ENCODE data around the gene KLHL2. TPM values are rescaled to one million over a fixed set of nuclear protein-coding genes. Genes with fewer than 3 reads are reported as not detected.
"Not testable (repeated sequence)": the region's sequence is repeated elsewhere in the genome, so short reads cannot be mapped to it uniquely, and the experiment has no call there.

Gene KLHL2
- total RNA-seq, 5 donors from 2014 or later (not counting 1 experiment from before 2014, with no cell fraction given), result 18.9 to 24.6 (median 21.1) TPM

DNA sequence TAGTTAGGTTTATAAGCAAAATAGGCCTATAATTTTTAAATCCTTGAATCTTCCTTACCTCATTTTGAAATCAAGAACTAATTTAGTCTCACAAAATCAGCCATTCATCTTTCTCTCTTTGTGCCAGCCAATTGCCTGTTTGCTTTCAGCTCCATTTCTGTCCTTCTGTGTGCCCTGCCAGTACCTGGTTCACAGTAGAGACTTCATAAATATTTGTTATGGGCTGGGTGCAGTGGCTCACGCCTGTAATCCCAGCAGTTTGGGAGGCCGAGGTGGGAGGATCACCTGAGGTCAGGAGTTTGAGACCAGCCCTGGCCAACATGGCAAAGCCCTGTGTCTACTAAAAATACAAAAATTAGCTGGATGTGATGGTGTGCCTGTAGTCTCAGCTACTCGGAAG lies 31.9 kb upstream of the KLHL2 start:
- H3K27me3 Mint-ChIP-seq; DNase-seq; H3K9me3 ChIP-seq; H3K4me3 Mint-ChIP-seq; H3K27ac Mint-ChIP-seq; H3K9me3 Mint-ChIP-seq; ATAC-seq (replicated peaks in 1 of 4); H3K4me1 ChIP-seq (ENCODE audit: control insufficient read depth in 1 of 2, extremely low read depth in 1 of 2, insufficient read depth in 2 of 2, low read length in 2 of 2); H3K36me3 Mint-ChIP-seq; H3K27ac ChIP-seq (ENCODE audit: low read length); POLR2A ChIA-PET; H3K4me1 Mint-ChIP-seq; H3K27me3 ChIP-seq (replicated peaks in 1 of 2; ENCODE audit: control insufficient read depth in 2 of 2, extremely low read depth in 1 of 2, insufficient read depth in 2 of 2, low read length in 1 of 2); H3K4me3 ChIP-seq (ENCODE audit: control insufficient read depth in 1 of 2, extremely low read depth in 1 of 2, low read length in 1 of 2); H3K36me3 ChIP-seq (ENCODE audit: control insufficient read depth in 2 of 2, extremely low read depth in 1 of 2, insufficient read depth in 1 of 2, low read length in 1 of 2): not testable (repeated sequence)
- WGBS (ENCODE audit: insufficient coverage), result 89% methylated on average over 3 of the region's 3 CpGs
- CTCF ChIA-PET, result interaction anchor here in 1 of 2 donors (0.5 to 0.9 kb wide), 2 partner anchors 14 to 97 kb away, joined by 4 to 5 read pairs; no protein-coding TSS in a partner anchor

DNA sequence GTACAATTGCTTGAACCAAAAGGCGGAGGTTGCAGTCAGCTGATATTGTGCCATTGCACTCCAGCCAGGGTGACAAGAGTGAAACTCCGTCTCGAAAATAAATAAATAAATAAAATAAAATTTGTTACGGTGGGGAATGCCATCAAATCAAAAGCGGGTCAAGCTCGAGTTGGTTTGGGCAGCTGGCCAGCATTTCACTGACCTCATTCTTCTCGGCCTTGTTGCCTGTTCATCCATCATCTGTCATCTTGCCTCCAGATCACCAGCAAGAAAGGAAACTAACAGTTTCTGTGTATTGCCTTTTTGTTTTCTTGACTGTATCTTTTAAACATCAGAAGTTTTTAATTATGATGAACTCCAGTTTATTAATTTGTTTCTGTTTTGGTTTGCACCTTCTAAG lies 31.5 kb upstream of the KLHL2 start:
- Mint-ChIP-seq H3K4me3 (no peak overlapping the region), H3K9me3 (peaks cover 0 to 9% (median 5%) of the 10 kb centered on the region in 3 donors), H3K27me3 (peaks cover 9 to 10% of the 10 kb centered on the region in 2 donors), H3K27ac (no peak overlapping the region), H3K36me3 (no peaks in the 10 kb centered on the region), H3K4me1 (no peaks in the 10 kb centered on the region)
- WGBS (ENCODE audit: insufficient coverage), result 100% methylated on average over 1 of the region's 7 CpGs
- H3K9me3 ChIP-seq, result no peaks in the 10 kb centered on the region
- ChIA-PET POLR2A (no interaction called here), CTCF (interaction anchor here in 1 of 2 donors (0.9 kb wide), 1 partner anchor 15 kb away, joined by 4 read pairs; no protein-coding TSS in a partner anchor)
- no peak for DNase-seq
- ATAC-seq (replicated peaks in 1 of 4), result no peak
- no peaks in the 10 kb centered on the region for H3K36me3 ChIP-seq (ENCODE audit: control insufficient read depth in 2 of 2, extremely low read depth in 1 of 2, insufficient read depth in 1 of 2, low read length in 1 of 2)
- H3K27me3 ChIP-seq (replicated peaks in 1 of 2; ENCODE audit: control insufficient read depth in 2 of 2, extremely low read depth in 1 of 2, insufficient read depth in 2 of 2, low read length in 1 of 2), result peaks cover 0 to 2% of the 10 kb centered on the region in 2 experiments
- no peak overlapping the region for H3K4me3 ChIP-seq (ENCODE audit: control insufficient read depth in 1 of 2, extremely low read depth in 1 of 2, low read length in 1 of 2)
- no peaks in the 10 kb centered on the region for H3K4me1 ChIP-seq (ENCODE audit: control insufficient read depth in 1 of 2, extremely low read depth in 1 of 2, insufficient read depth in 2 of 2, low read length in 2 of 2)
- no peak overlapping the region for H3K27ac ChIP-seq (ENCODE audit: low read length)

DNA sequence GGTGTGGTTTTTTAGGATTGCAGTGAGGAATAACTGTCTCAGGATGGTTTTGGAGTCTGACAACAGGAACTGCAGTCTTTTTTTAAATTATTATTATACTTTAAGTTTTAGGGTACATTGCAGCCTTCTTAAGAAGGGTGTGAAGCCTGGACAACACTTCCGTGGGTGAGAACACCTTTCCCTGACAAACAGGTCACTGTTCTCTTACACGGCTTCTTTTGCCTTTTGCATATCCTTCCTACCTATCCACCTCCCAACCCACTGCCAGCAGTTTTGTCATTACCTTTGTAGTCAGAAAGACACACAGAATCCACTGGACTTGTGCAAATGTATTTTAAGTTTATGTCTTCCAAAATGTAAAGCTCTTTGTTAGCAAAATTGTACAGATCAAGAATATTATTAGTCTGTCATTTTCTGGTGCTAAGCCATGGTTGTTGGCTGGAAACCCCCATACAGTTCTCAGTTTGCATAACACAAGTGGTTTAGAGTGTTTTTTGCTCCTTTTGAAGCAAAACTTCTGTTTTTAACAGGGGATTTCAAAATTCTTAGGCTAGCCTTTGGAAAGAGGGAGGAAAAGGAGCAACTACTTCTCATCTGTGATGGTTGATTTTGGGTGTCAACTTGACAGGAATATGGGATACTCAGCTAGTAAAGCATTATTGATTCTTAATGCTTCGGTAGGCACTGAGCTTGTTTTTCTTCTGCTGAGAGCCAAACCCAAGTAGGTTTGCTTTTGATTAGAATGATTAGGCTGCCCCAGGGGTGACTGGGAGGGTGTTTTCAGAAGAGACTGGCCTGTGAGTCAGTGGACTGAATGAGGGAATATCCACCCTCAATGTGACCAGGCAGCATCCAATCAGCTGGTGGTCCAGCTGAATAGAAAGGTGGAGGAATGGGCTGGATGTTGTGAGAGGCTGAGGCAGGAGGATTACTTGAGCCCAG lies 29.4 kb upstream of the KLHL2 start:
- WGBS (ENCODE audit: insufficient coverage), result 75% methylated on average over 1 of the region's 3 CpGs

DNA sequence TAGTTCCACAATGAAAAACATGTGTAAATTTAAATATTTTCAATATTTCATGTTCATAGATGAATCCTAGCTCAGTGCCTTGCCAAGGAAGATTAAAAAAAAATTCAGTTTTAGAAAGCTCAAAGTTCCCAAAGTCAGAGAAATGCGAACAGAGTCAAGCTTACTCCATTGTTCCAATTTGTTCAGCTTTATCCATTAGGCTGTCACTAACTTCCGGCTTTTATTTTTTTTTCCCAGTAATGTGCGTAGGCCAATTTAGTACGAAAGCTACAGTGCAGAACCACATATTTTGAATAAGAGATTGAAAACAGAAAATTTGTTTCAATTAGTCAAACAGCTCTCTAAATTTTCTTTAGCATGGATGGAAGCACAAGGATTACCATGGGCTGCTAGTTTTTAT lies 23.1 kb upstream of the KLHL2 start:
- Mint-ChIP-seq H3K4me1 (no peaks in the 10 kb centered on the region), H3K9me3 (peaks cover 0 to 6% (median 0%) of the 10 kb centered on the region in 3 donors), H3K27ac (no peak overlapping the region), H3K4me3 (no peak overlapping the region), H3K27me3 (peaks cover 0 to 3% of the 10 kb centered on the region in 2 donors), H3K36me3 (no peaks in the 10 kb centered on the region)
- ChIA-PET CTCF (interaction anchor here in 1 of 2 donors (0.6 to 0.7 kb wide), 2 partner anchors 19 to 426 kb away, joined by 4 read pairs; no protein-coding TSS in a partner anchor), POLR2A (no interaction called here)
- 100% methylated on average over 1 of the region's 4 CpGs for WGBS (ENCODE audit: insufficient coverage)
- Histone ChIP-seq H3K9me3 (no peaks in the 10 kb centered on the region), H3K36me3 (ENCODE audit: control insufficient read depth in 2 of 2, extremely low read depth in 1 of 2, insufficient read depth in 1 of 2, low read length in 1 of 2) (no peaks in the 10 kb centered on the region), H3K27ac (ENCODE audit: low read length) (no peak overlapping the region), H3K4me3 (ENCODE audit: control insufficient read depth in 1 of 2, extremely low read depth in 1 of 2, low read length in 1 of 2) (no peak overlapping the region), H3K27me3 (replicated peaks in 1 of 2; ENCODE audit: control insufficient read depth in 2 of 2, extremely low read depth in 1 of 2, insufficient read depth in 2 of 2, low read length in 1 of 2) (peaks cover 0 to 2% of the 10 kb centered on the region in 2 experiments), H3K4me1 (ENCODE audit: control insufficient read depth in 1 of 2, extremely low read depth in 1 of 2, insufficient read depth in 2 of 2, low read length in 2 of 2) (no peaks in the 10 kb centered on the region)
- ATAC-seq (replicated peaks in 1 of 4) (no peak), DNase-seq (no peak)

More for the DNA sequence above, 29.4 kb upstream of the KLHL2 start:
- Histone ChIP-seq H3K9me3 (no peaks in the 10 kb centered on the region), H3K4me1 (ENCODE audit: control insufficient read depth in 1 of 2, extremely low read depth in 1 of 2, insufficient read depth in 2 of 2, low read length in 2 of 2) (no peaks in the 10 kb centered on the region), H3K4me3 (ENCODE audit: control insufficient read depth in 1 of 2, extremely low read depth in 1 of 2, low read length in 1 of 2) (no peak overlapping the region), H3K36me3 (ENCODE audit: control insufficient read depth in 2 of 2, extremely low read depth in 1 of 2, insufficient read depth in 1 of 2, low read length in 1 of 2) (no peaks in the 10 kb centered on the region), H3K27me3 (replicated peaks in 1 of 2; ENCODE audit: control insufficient read depth in 2 of 2, extremely low read depth in 1 of 2, insufficient read depth in 2 of 2, low read length in 1 of 2) (peaks cover 0 to 2% of the 10 kb centered on the region in 2 experiments), H3K27ac (ENCODE audit: low read length) (no peak overlapping the region)
- no peak overlapping the region for H3K27ac Mint-ChIP-seq
- CTCF ChIA-PET, result no interaction called here
- DNase-seq, result no peak
- H3K36me3 Mint-ChIP-seq, result no peaks in the 10 kb centered on the region
- H3K4me3 Mint-ChIP-seq, result no peak overlapping the region
- H3K27me3 Mint-ChIP-seq, result peaks cover 5 to 8% of the 10 kb centered on the region in 2 donors
- peaks cover 0 to 9% (median 5%) of the 10 kb centered on the region in 3 donors for H3K9me3 Mint-ChIP-seq
- no peak for ATAC-seq (replicated peaks in 1 of 4)
- POLR2A ChIA-PET, result no interaction called here
- H3K4me1 Mint-ChIP-seq, result no peaks in the 10 kb centered on the region

DNA sequence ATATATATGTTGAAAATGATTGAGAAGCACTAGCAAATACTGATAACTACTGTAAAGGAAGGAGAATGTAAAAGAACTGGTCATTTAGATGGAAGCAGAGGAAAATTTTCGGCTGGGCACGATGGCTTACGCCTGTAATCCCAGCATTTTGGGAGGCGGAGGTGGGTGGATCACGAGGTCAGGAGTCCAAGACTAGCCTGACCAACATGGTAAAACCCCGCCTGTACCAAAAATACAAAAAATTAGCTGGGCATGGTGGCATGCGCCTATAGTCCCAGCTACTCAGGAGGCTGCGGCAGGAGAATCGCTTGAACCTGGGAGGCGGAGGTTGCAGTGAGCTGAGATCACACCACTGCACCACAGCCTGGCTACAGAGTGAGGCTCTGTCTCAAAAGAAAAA lies 22.4 kb upstream of the KLHL2 start:
- H3K4me3 ChIP-seq (ENCODE audit: control insufficient read depth in 1 of 2, extremely low read depth in 1 of 2, low read length in 1 of 2); H3K4me1 ChIP-seq (ENCODE audit: control insufficient read depth in 1 of 2, extremely low read depth in 1 of 2, insufficient read depth in 2 of 2, low read length in 2 of 2); H3K9me3 ChIP-seq; H3K4me1 Mint-ChIP-seq; H3K27me3 ChIP-seq (replicated peaks in 1 of 2; ENCODE audit: control insufficient read depth in 2 of 2, extremely low read depth in 1 of 2, insufficient read depth in 2 of 2, low read length in 1 of 2); H3K36me3 Mint-ChIP-seq; POLR2A ChIA-PET; ATAC-seq (replicated peaks in 1 of 4); H3K9me3 Mint-ChIP-seq; H3K27me3 Mint-ChIP-seq; H3K4me3 Mint-ChIP-seq; H3K36me3 ChIP-seq (ENCODE audit: control insufficient read depth in 2 of 2, extremely low read depth in 1 of 2, insufficient read depth in 1 of 2, low read length in 1 of 2); H3K27ac Mint-ChIP-seq; DNase-seq; H3K27ac ChIP-seq (ENCODE audit: low read length): not testable (repeated sequence)
- CTCF ChIA-PET, result interaction anchor here in 1 of 2 donors (0.6 kb wide), 1 partner anchor 426 kb away, joined by 4 read pairs; no protein-coding TSS in a partner anchor
- 79% methylated on average over 5 of the region's 10 CpGs for WGBS (ENCODE audit: insufficient coverage)

DNA sequence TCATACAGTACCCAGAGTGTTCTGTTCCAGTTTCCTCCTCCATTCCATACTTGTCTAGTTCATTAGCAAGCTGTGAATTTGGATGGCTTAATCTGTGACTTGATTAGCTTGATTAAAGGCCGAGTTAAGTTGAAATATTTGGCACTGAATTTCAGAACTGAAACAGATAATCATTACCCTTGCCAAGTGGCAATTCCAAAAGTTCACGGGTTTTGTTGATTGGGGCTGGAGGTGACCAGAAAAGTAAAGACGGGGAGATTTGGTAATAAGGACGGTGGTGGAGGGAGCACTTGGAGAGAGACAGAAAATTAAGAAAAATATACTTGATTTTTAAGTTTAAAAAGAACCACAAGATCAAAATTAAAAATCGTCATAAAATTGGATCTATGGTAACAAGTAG lies 21.9 kb upstream of the KLHL2 start:
- no CpG with 5 or more reads among the region's 5 CpGs for WGBS (ENCODE audit: insufficient coverage)
- ChIA-PET POLR2A (no interaction called here), CTCF (no interaction called here)
- Mint-ChIP-seq H3K4me3 (no peak overlapping the region), H3K27ac (no peak overlapping the region), H3K4me1 (no peaks in the 10 kb centered on the region), H3K9me3 (peaks cover 0 to 6% (median 0%) of the 10 kb centered on the region in 3 donors), H3K36me3 (no peaks in the 10 kb centered on the region), H3K27me3 (peaks cover 0 to 3% of the 10 kb centered on the region in 2 donors)
- Histone ChIP-seq H3K4me3 (ENCODE audit: control insufficient read depth in 1 of 2, extremely low read depth in 1 of 2, low read length in 1 of 2) (no peak overlapping the region), H3K27me3 (replicated peaks in 1 of 2; ENCODE audit: control insufficient read depth in 2 of 2, extremely low read depth in 1 of 2, insufficient read depth in 2 of 2, low read length in 1 of 2) (peaks cover 0 to 2% of the 10 kb centered on the region in 2 experiments), H3K9me3 (no peaks in the 10 kb centered on the region), H3K36me3 (ENCODE audit: control insufficient read depth in 2 of 2, extremely low read depth in 1 of 2, insufficient read depth in 1 of 2, low read length in 1 of 2) (no peaks in the 10 kb centered on the region), H3K4me1 (ENCODE audit: control insufficient read depth in 1 of 2, extremely low read depth in 1 of 2, insufficient read depth in 2 of 2, low read length in 2 of 2) (no peaks in the 10 kb centered on the region), H3K27ac (ENCODE audit: low read length) (no peak overlapping the region)
- DNase-seq (no peak), ATAC-seq (replicated peaks in 1 of 4) (no peak)

All from T-cell (primary cell).